HG03571 (cell line): ENCODE measurements around the gene SLC6A4.
"Not testable (repeated sequence)": the region's sequence is repeated elsewhere in the genome, so short reads cannot be mapped to it uniquely, and the experiment has no call there.

ENCODE experiments used
- ATAC-seq: cut with Tn5 transposase; IDR thresholded peaks from one replicate; pipeline ENCODE4 v1.9.1; 2021; ENCODE audit not compliant: unreplicated experiment

The SLC6A4 gene

DNA sequence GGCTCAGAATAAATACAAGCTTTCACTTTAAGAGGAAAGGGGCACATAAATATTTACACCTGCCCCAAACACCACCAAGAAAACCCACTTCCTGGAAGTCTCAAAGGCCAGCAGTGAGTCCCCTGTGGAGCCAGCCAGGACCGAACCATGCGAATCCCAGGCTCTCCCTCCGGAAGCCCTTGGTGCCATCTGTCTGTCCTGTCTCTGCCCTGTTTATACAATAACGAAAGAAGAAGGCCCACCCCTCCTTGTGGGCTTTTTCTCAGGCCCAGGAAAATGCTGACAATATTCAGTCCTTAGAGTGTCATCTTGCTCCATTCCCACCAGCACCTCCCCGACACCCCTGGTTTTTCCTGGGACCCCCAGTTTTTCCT is 3.6 kb upstream of the SLC6A4 start:
- ATAC-seq, result no peak

DNA sequence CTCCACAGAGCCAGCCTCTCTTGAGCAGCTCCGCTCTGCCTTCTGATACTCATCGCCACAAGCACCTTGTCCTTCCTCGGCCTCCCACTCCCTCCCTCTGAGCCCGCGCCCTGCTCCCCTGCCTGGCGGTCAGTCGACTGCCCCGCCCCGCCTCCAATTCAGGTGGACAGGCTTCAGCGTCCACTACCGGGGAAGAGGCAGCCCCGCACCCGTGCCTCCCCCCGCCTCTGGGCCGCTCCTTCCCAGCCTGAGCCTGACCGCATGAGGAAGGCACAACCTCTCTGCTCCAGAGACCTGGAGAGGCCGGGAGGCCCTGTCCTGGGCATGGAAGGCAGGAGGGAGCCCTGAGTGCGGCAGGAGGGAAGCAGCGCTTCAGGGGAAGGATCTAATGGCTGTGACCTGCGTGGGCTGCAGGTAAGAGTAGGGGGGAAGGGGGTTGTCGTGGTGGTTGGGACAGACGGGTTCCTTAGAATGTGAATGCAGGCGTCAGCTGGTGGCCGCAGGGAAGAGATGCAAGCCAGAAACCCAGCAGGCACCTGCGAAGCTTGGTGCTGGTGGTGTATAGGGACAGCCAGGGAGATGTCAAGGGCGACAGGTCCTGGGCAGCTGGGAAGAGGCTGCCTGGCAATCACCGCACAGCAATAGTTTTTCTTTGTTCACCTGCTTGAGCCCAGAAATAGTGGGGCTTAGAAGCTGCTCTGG is 3.0 kb upstream of the SLC6A4 start:
- no peak for ATAC-seq

DNA sequence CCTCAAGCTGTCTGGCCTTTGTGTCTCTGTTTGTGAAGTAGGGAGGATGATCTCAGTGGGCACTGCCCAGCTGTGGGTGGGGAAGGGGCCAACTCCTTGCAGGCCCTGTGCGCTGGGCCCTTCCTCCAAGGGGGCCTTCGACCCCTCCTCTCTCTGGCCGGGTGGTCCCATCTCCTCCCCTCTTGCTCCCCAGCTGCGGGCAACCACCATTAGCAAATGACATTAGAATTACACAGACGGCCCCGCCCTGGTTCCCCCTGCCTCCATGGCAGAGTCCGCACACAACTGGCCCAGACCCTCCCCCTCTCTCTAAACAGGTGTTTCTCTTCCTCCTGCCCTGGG is 2.5 kb upstream of the SLC6A4 start:
- no peak for ATAC-seq

DNA sequence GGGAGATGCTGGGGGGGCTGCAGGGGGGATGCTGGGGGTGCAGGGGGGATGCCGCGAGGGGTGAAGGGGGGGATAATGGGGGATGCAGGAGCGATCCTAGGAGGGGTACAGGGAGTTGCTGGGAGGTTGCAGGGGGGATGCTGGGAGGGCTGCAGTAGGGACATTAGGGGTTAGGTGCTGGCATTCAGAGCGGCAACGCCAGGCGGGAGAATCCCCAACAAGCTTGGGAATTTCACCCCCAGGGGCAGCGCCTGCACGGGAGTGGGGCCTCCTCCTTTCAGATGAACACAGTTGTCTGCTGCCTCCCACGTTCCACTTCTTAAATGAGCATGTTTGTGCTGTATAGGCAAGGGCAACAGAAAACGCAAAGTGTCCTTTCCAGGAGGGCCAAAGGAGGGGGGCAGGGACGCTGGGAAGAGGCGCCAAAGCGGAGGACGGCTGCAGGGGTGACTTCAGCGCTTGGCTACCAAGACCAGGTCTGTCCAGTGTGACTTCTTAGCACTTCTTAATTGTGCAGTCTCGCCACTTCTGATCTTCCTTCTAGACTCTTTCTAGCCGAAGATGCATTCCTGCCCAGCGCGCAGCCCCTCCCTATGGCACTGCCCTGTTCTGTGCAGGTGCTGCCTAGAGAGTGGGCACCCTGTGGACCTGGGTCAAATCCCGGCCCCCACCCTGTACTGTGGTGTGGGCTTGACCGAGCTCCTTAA is 2.0 kb upstream of the SLC6A4 start:
- ATAC-seq, result no peak

DNA sequence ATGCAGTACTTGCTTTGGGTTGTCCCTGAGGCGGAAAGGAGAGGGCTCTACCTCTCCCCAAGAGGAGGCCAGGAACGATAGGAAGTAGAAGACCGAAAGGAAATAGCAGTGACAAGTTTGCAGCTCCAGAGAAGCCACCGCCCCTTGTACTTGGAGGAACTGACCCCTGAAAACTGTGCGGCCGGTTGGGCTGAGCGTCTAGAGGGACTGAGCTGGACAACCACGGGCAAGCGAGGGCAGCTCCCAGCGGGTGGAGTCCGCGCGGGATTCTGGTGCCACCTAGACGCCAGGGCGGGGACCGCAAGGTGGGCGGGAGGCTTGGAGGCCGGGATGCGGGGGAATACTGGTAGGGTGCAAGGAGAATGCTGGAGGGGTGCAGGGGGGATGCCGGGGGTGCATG is 1.3 kb upstream of the SLC6A4 start:
- no peak for ATAC-seq

DNA sequence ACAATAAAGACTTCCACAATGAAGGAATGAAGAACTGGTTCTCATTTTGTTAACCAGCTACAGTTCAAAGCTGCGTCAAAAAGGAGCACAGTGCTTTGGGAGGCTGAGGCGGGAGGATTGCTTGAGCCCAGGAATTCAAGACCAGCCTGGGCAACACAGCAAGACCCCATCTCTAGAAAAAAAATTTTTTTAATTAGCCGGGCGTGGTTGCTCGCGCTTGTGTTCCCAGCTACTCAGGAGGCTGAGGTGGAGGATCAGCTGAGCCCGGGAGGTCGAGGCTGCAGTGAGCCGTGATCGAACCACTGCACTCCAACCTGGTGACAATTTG is 764 bp upstream of the SLC6A4 start:
- no peak for ATAC-seq

DNA sequence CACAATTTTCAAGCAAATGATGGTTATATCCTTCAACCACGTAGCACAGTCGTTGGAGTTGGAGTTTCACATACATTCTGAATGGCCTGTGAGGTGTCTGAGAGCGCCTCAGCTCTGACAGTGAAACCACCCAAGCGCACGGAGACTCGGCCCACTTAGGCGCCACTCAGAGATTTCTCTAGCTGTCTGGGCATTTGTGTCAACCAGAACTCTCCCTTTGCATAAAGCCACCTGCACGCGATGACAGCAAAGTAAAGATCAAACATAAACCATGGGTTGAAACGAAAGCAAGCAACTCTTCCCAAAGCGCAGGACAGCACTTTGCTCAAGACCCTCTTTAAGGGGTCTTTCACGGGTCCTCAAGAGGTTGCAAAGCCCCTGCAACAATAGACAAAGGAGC is 533 bp downstream of the SLC6A4 start:
- ATAC-seq, result no peak

DNA sequence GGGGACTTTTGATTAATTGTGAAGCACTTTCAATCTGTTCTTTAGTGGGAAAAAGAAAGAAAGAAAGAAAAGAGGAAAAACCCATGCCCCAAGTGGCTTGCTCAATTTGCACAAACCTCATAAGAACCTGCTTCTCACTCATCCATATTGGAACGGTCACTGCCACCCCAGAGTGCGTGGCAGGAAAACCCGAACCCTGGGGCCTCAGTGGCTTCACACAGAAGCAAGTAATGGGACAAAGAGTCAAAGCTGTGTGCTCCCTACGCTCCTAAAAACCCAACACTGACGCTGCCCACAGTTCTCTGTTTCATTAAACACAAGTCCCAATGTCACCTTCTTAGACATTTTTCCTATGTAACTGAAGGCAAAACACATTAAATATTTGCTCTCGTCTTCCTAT is 1.2 kb downstream of the SLC6A4 start:
- ATAC-seq, result no peak

DNA sequence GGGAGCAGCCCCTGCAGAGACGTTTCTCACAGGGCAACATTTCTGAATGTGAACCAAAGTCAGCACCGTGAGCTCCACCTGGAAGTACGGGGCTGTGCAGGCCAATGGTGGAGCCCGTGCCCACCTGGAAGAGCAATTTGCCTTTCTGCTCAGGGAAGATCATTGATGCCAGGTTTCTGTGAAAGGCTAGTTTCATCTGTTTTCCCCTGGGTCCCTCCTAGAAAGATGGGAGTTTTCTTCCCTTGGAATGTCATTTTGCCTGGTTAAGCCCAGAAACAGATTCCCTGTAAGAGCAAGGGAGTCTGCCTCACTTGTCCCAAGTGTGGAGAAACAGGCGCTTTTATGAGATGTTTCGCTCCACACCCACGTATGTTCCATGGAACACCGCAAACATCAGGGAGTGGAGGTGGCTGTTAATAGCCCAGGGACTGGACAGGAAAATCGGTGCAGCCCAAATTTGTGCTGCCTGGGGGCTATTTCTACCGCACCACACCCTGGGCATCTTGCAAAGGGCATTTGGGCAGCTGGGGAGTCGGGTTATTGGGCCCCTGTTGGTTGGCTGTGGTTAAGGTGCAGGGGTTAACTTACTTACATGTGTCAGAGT is 2.6 kb downstream of the SLC6A4 start:
- no peak for ATAC-seq

DNA sequence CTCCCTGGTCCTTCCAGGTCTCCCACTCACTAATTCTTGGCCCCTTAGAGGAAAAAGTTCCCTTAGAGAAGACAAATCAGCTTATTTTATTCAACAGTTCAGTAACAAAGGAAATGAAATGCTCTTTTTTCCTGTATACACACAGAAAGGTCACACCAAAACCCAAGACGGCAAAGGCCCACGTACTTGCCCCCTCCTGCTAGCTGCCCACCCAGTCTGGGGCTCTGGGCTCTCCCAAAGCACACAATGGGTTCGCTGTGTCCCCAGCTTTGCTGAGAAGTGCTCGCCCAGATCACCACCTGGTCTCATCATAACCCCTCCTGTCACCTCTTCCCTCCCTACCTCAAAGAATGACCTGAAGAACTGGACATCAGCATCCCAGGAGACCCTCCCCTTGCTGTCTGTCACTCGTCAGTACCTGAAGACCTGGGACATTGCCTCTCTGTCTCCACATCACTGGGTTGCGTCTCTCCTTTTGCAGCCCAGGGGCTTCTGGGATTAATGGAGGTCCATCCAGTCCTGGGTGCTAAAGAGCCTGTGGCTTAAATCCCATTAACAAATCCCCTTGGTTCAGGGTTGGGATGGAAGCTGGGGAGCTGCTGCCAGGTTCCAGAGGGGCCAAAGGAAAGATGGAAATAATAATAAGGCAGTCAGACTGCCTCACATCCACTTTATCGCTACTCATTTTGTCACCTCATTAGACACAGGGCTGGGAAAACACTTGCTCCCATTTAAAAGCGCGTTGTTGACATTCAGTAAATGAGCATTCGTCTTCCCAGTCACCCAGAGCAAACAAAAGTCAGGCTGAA is 3.3 kb downstream of the SLC6A4 start:
- ATAC-seq, result no peak

DNA sequence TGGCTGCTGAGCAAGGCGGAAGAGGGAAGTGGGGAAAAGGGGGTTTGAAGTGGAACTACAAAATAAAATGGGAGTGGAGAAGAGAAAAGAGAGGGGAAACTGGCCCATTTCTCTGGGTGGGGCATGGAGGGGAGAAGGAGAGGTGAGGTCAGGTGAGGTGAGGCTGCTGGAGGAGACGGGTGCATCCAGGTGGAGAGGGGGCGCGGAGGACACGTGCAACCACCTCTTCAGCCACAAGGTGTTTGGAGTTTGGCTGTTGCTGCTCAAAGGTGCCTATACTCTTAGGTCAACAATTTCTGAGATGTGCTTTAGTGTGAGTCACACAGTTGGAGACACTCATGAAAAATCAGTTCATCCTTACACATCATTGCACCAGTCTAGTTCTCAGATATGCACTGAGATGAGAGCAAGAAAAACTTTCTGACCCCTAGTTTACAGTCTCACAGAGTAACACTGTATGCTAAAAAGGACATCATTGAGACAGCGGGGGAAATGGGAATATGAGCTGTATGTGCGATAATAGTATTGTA is 4.8 kb downstream of the SLC6A4 start:
- ATAC-seq, result no peak

DNA sequence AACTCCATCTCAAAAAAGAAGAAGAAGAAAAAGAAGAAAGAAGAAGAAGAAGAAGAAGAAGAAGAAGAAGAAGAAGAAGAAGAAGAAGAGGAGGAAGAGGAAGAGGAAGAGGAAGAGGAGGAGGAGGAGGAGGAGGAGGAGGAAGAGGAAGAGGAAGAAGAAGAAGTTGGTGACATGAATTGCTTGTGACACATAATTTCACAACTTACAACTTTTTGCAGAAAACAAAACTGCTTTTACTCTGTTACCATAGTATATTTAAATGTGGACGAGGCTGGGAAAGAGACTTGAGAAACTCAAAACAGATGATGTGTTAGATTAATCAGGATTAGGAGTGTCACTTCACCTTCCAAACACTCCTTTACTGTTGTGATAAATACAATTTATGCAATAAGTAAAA is 5.5 kb downstream of the SLC6A4 start:
- not testable (repeated sequence) for ATAC-seq

DNA sequence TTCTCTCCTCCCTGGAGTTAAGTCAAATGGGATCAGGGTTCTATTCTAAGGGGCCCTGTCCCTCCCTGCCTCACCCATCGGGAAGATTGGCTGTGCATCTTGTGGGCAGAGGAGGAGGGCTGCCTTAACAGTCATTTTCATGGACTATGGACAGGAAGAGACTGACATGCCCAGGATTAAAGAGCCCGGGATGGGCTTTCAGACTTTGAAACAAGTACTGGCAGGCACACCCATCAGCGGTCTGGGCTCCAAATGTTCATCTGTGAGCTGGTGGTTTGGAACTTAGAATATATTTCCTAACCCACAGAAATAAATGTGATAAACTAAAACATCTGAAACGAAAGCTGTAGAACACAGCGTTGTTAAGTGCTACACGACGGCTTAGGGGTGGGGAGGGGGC is 6.5 kb downstream of the SLC6A4 start:
- ATAC-seq, result no peak

DNA sequence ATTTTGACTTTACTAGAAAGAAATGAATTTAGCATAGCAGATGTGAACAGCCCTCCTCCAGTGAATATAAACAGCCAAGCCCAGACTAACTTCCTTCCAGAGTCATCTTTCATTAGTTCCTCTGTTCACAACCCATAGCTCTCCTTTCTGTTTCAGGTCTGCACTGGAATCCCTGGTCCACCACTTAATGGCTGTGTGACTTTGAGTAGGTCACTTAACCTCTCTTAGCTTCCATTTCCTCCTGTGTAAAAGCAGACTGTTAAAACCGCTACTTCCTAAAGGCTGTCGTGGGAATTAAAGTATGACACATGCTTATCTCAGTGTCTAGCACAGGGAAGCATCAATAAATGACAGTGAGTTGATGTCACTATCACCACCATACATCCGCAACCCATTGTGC is 7.5 kb downstream of the SLC6A4 start:
- no peak for ATAC-seq

DNA sequence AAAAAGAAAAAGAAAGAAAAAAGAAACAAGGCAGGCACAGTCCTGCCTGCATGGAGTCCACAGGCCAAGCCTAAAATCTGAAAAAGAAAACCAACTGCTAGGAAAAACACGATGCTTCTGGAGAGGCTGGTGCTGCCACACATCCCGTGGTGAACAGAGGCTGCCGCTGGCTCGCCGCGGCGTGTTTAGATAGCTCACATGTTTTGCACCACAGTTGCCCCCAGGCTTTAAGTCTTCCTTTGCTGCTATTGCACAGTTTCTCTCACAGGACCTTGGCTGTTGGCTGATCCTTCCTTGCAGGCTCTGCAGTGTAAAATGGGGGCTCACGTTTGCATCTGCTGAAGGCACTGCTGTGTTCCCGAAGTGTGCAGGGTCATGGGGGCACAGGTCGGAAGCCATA is 8.6 kb downstream of the SLC6A4 start:
- no peak for ATAC-seq

DNA sequence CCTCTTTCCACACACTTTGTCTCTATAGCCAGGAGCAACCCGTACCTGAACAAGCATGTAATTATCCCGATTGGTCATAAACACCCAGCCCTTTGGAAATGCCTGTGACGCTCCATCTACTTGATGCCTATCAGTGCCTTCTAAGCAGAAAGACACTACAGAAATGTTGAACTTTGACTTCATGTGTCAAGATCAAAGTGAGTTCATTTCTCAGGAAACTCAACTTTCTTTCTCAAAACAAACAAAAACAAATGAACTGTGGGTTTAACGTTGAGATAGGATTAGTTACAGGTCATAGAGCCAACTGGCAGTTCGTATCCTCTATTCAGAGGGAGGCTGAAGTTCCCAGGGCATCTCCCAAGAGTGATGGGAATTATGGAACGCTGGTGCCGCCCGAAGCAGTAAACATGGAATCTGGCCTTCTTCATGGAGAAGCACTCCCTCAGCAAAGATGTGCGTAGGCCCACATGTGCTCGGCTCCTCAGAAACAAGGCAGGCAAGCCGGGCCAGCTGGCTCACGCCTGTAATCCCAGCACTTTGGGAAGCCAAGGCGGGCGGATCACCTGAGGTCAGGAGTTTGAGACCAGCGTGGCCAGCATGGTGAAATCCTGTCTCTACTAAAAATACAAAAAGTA is 9.5 kb downstream of the SLC6A4 start:
- no peak for ATAC-seq

DNA sequence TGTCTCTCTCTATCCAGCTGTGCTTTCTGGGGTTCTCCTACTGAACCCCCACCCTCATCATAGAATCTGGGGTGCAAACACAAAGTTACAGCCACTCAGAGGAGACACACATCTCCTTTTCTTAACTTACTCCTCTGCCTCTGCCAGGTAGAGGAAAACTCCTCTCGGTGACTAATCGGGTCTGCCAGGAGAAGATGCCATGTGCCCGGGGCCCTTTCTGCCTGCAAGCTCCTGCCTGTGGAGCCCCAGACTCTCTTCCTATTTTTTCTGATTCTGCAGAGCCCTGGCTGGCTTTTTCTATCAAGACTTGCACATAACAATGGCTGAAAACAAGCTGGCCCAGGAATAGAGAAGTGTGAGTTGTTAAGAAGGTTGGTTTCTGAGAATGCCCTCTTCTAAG is 10.4 kb downstream of the SLC6A4 start:
- ATAC-seq, result no peak

DNA sequence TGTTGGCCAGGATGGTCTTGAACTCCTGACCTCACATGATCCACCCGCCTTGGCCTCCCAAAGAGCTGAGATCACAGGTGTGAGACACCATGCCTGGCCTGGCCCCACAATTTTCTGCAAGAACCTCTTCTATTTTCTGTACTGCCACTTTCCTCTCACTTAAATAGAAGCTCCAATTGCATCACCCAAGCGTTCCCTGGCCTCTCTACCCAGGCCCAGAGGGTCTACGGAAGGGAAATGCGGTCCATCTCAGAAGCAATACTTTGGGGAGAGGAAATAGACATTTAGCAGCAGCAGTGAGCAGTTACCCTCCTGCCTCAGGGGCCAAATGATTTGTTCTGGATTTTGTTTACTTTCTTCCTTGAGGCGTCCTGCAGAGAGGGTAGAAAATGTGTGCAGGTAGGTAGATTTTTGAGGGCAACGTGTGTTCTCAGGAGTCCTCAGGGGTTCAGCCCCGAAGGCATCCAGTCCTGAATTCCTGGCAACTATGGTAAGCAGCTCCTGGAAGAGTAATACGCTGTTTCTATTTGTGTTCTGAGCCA is 11.0 kb downstream of the SLC6A4 start:
- ATAC-seq, result no peak

DNA sequence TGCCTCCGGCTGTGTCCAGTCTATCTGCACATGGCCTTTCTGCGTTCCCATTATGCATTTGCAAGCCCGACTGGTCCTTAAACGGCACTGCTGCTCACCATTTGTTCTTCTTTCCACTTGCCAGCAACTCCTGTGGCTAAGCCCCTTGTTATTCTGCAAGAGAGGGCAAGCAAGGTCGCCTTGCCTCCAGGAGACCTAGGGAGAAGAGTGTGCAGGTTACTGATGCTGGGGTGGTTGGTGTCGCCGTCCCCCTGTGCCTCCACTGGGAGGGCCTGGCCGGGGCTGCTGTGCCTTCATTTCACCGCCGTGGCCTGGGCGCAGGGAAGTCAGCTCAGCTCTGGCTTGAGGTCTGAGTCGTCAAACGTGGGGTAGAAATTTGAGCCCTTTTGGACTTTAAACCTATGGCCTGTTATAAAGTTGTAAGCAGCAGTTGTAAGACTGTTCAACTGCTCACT is 12.7 kb downstream of the SLC6A4 start:
- ATAC-seq, result no peak

DNA sequence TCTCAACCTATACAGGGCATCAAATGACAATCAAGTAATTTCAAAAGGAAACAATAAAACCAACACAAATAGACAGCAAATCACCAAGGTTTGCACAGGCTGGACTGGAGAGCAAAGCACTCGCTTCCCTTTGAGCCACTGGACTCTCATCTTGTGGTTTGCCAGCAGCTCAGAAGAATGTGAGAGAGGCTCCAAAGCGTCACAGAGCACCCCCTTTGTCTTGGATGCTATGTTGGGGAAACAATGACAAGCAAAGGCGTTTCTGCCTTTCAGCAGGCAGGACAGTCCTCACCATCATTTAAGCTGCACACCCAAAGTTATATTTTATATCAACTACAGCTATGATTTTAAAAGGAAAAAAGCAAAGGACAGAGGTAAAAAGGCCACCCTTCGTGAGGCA is 13.2 kb downstream of the SLC6A4 start:
- ATAC-seq, result no peak

DNA sequence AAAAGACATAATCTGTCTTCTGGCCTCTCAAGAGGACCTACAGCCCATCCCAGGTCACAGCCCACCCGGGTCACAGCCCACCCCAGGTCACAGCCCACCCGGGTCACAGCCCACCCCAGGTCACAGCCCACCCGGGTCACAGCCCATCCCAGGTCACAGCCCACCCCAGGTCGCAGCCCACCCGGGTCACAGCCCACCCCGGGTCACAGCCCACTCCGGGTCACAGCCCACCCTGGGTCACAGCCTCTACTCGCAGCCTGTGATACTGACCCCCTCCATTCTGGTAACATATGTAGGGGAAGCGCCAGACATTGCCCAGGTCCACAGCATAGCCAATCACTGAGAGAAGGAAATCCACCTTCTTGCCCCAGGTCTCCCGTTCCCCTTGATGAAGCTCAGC is 14.2 kb downstream of the SLC6A4 start:
- no peak for ATAC-seq
